ENCODE results near the gene RNASE1. TPM values are rescaled to one million over a fixed set of nuclear protein-coding genes. Genes with fewer than 3 reads are reported as not detected.

The RNASE1 gene
- total RNA-seq: 1 to 10 TPM; 4.9 to 5.3 TPM
- not detected for polyA plus RNA-seq

GRCh38 chr14:20802341-20803084, at the start of gene RNASE1:
Gene RNASE1, minus strand, starts transcription at chr14:20802844. Its CDS starts 776 bp downstream, at chr14:20802068.
- peaks cover 8 to 21% of the 10 kb centered on the region in 2 donors for H3K27me3 Mint-ChIP-seq
- Histone ChIP-seq H3K27ac (ENCODE audit: low read depth, low read length) (no peak within 1 kb of the TSS), H3K4me3 (ENCODE audit: low read length in 2 of 2) (no peak within 1 kb of the TSS), H3K36me3 (ENCODE audit: insufficient read depth, low read length) (no peaks in the 10 kb centered on the region), H3K4me1 (ENCODE audit: insufficient read depth, low read length) (no peaks in the 10 kb centered on the region), H3K27me3 (ENCODE audit: insufficient read depth, low read length) (no peaks in the 10 kb centered on the region), H3K9me3 (ENCODE audit: control insufficient read depth in 1 of 2, low read length in 2 of 2) (no peaks in the 10 kb centered on the region)
- DNase-seq: no peak
- H3K27ac Mint-ChIP-seq: peak within 1 kb of the TSS in 1 of 7 donors; percentile 34
- H3K4me1 Mint-ChIP-seq: peaks cover 0 to 5% (median 3%) of the 10 kb centered on the region in 4 donors
- H3K36me3 Mint-ChIP-seq: no peaks in the 10 kb centered on the region
- peak within 1 kb of the TSS in 1 of 8 donors; percentile 49 for H3K4me3 Mint-ChIP-seq
- ChIA-PET CTCF (ENCODE audit: partially characterized antibody) (no interaction called here), POLR2A (ENCODE audit: partially characterized antibody) (no interaction called here)
- intact Hi-C loops (cut with micrococcal nuclease): no loop called here
- no peaks in the 10 kb centered on the region for H3K9me3 Mint-ChIP-seq

GRCh38 chr14:20848955-20849570, 46.4 kb upstream of the RNASE1 start:
- Mint-ChIP-seq H3K36me3 (no peaks in the 10 kb centered on the region), H3K9me3 (no peaks in the 10 kb centered on the region), H3K4me3 (no peak overlapping the region), H3K4me1 (no peaks in the 10 kb centered on the region), H3K27ac (no peak overlapping the region), H3K27me3 (peaks cover 3 to 5% of the 10 kb centered on the region in 2 donors)
- no peaks in the 10 kb centered on the region for H3K27me3 ChIP-seq (ENCODE audit: insufficient read depth, low read length)
- ChIA-PET CTCF (ENCODE audit: partially characterized antibody) (interaction anchor here (0.8 to 3.1 kb wide), 2 partner anchors 9 to 18 kb away, joined by 3 to 16 read pairs; no protein-coding TSS in a partner anchor), POLR2A (ENCODE audit: partially characterized antibody) (no interaction called here)
- H3K4me3 ChIP-seq (ENCODE audit: low read length in 2 of 2): no peak overlapping the region
- intact Hi-C loops (cut with micrococcal nuclease): no loop called here
- no peaks in the 10 kb centered on the region for H3K9me3 ChIP-seq (ENCODE audit: control insufficient read depth in 1 of 2, low read length in 2 of 2)
- H3K27ac ChIP-seq (ENCODE audit: low read depth, low read length): no peak overlapping the region
- no peaks in the 10 kb centered on the region for H3K36me3 ChIP-seq (ENCODE audit: insufficient read depth, low read length)
- DNase-seq: no peak
- no peaks in the 10 kb centered on the region for H3K4me1 ChIP-seq (ENCODE audit: insufficient read depth, low read length)

GRCh38 chr14:20848316-20848954, 45.8 kb upstream of the RNASE1 start:
- no peak overlapping the region for H3K27ac Mint-ChIP-seq
- ChIA-PET POLR2A (ENCODE audit: partially characterized antibody) (no interaction called here), CTCF (ENCODE audit: partially characterized antibody) (interaction anchor here (3.1 kb wide), 1 partner anchor 9 kb away, joined by 16 read pairs; no protein-coding TSS in a partner anchor)
- intact Hi-C loops (cut with micrococcal nuclease): no loop called here
- no peak for DNase-seq
- Histone ChIP-seq H3K9me3 (ENCODE audit: control insufficient read depth in 1 of 2, low read length in 2 of 2) (no peaks in the 10 kb centered on the region), H3K27me3 (ENCODE audit: insufficient read depth, low read length) (no peaks in the 10 kb centered on the region), H3K27ac (ENCODE audit: low read depth, low read length) (no peak overlapping the region), H3K36me3 (ENCODE audit: insufficient read depth, low read length) (no peaks in the 10 kb centered on the region), H3K4me3 (ENCODE audit: low read length in 2 of 2) (no peak overlapping the region), H3K4me1 (ENCODE audit: insufficient read depth, low read length) (no peaks in the 10 kb centered on the region)
- H3K27me3 Mint-ChIP-seq: peaks cover 3 to 5% of the 10 kb centered on the region in 2 donors
- no peaks in the 10 kb centered on the region for H3K4me1 Mint-ChIP-seq
- no peak overlapping the region for H3K4me3 Mint-ChIP-seq
- no peaks in the 10 kb centered on the region for H3K9me3 Mint-ChIP-seq
- H3K36me3 Mint-ChIP-seq: no peaks in the 10 kb centered on the region

GRCh38 chr14:20846560-20846959, 43.9 kb upstream of the RNASE1 start:
- Histone ChIP-seq H3K4me1 (ENCODE audit: insufficient read depth, low read length) (no peaks in the 10 kb centered on the region), H3K4me3 (ENCODE audit: low read length in 2 of 2) (no peak overlapping the region), H3K27me3 (ENCODE audit: insufficient read depth, low read length) (no peaks in the 10 kb centered on the region), H3K9me3 (ENCODE audit: control insufficient read depth in 1 of 2, low read length in 2 of 2) (no peaks in the 10 kb centered on the region), H3K27ac (ENCODE audit: low read depth, low read length) (no peak overlapping the region), H3K36me3 (ENCODE audit: insufficient read depth, low read length) (no peaks in the 10 kb centered on the region)
- H3K27me3 Mint-ChIP-seq: peaks cover 4 to 5% of the 10 kb centered on the region in 2 donors
- DNase-seq: no peak
- no peak overlapping the region for H3K27ac Mint-ChIP-seq
- H3K4me3 Mint-ChIP-seq: no peak overlapping the region
- intact Hi-C loops (cut with micrococcal nuclease): no loop called here
- CTCF ChIA-PET (ENCODE audit: partially characterized antibody): interaction anchor here (1.0 to 1.7 kb wide), 2 partner anchors 11 to 12 kb away, joined by 3 to 4 read pairs; no protein-coding TSS in a partner anchor
- POLR2A ChIA-PET (ENCODE audit: partially characterized antibody): no interaction called here
- H3K36me3 Mint-ChIP-seq: no peaks in the 10 kb centered on the region
- no peaks in the 10 kb centered on the region for H3K9me3 Mint-ChIP-seq
- no peaks in the 10 kb centered on the region for H3K4me1 Mint-ChIP-seq

- no peaks in the 10 kb centered on the region for H3K36me3 ChIP-seq (ENCODE audit: insufficient read depth, low read length)
- H3K4me1 Mint-ChIP-seq: no peaks in the 10 kb centered on the region
- H3K27ac ChIP-seq (ENCODE audit: low read depth, low read length): no peak overlapping the region
- no peak overlapping the region for H3K4me3 ChIP-seq (ENCODE audit: low read length in 2 of 2)
- no peaks in the 10 kb centered on the region for H3K9me3 ChIP-seq (ENCODE audit: control insufficient read depth in 1 of 2, low read length in 2 of 2)
- ChIA-PET CTCF (ENCODE audit: partially characterized antibody) (no interaction called here), POLR2A (ENCODE audit: partially characterized antibody) (no interaction called here)
- intact Hi-C loops (cut with micrococcal nuclease): no loop called here
- no peak overlapping the region for H3K27ac Mint-ChIP-seq
- no peak overlapping the region for H3K4me3 Mint-ChIP-seq
- H3K27me3 Mint-ChIP-seq: peaks cover 2 to 10% of the 10 kb centered on the region in 2 donors
- no peaks in the 10 kb centered on the region for H3K4me1 ChIP-seq (ENCODE audit: insufficient read depth, low read length)
- H3K9me3 Mint-ChIP-seq: no peaks in the 10 kb centered on the region
- no peaks in the 10 kb centered on the region for H3K27me3 ChIP-seq (ENCODE audit: insufficient read depth, low read length)
- no peak for DNase-seq
- no peaks in the 10 kb centered on the region for H3K36me3 Mint-ChIP-seq
These were observed 38.5 kb upstream of the RNASE1 start for GRCh38 chr14:20841096-20841495.

- H3K27me3 Mint-ChIP-seq: peaks cover 2 to 10% of the 10 kb centered on the region in 2 donors
- H3K4me1 Mint-ChIP-seq: no peaks in the 10 kb centered on the region
- H3K27ac Mint-ChIP-seq: no peak overlapping the region
- no peaks in the 10 kb centered on the region for H3K9me3 Mint-ChIP-seq
- H3K27ac ChIP-seq (ENCODE audit: low read depth, low read length): no peak overlapping the region
- no peaks in the 10 kb centered on the region for H3K36me3 Mint-ChIP-seq
- no peak for DNase-seq
- H3K4me1 ChIP-seq (ENCODE audit: insufficient read depth, low read length): no peaks in the 10 kb centered on the region
- ChIA-PET POLR2A (ENCODE audit: partially characterized antibody) (no interaction called here), CTCF (ENCODE audit: partially characterized antibody) (no interaction called here)
- no peak overlapping the region for H3K4me3 Mint-ChIP-seq
- H3K36me3 ChIP-seq (ENCODE audit: insufficient read depth, low read length): no peaks in the 10 kb centered on the region
- H3K4me3 ChIP-seq (ENCODE audit: low read length in 2 of 2): no peak overlapping the region
- intact Hi-C loops (cut with micrococcal nuclease): loop anchor here (5.0 kb wide), 1 partner anchor 56 kb away; the partner anchor contains the start of gene RNASE6
- H3K27me3 ChIP-seq (ENCODE audit: insufficient read depth, low read length): no peaks in the 10 kb centered on the region
- no peaks in the 10 kb centered on the region for H3K9me3 ChIP-seq (ENCODE audit: control insufficient read depth in 1 of 2, low read length in 2 of 2)
These were observed 35.2 kb upstream of the RNASE1 start for GRCh38 chr14:20837831-20838230.

GRCh38 chr14:20836668-20837338, 34.2 kb upstream of the RNASE1 start:
- Histone ChIP-seq H3K9me3 (ENCODE audit: control insufficient read depth in 1 of 2, low read length in 2 of 2) (no peaks in the 10 kb centered on the region), H3K27me3 (ENCODE audit: insufficient read depth, low read length) (no peaks in the 10 kb centered on the region), H3K27ac (ENCODE audit: low read depth, low read length) (no peak overlapping the region), H3K4me1 (ENCODE audit: insufficient read depth, low read length) (no peaks in the 10 kb centered on the region), H3K4me3 (ENCODE audit: low read length in 2 of 2) (no peak overlapping the region), H3K36me3 (ENCODE audit: insufficient read depth, low read length) (no peaks in the 10 kb centered on the region)
- POLR2A ChIA-PET (ENCODE audit: partially characterized antibody): no interaction called here
- peaks cover 2 to 8% of the 10 kb centered on the region in 2 donors for H3K27me3 Mint-ChIP-seq
- H3K4me3 Mint-ChIP-seq: no peak overlapping the region
- H3K36me3 Mint-ChIP-seq: no peaks in the 10 kb centered on the region
- CTCF ChIA-PET (ENCODE audit: partially characterized antibody): interaction anchor here (0.9 kb wide), 1 partner anchor 17 kb away, joined by 3 read pairs; no protein-coding TSS in a partner anchor
- intact Hi-C loops (cut with micrococcal nuclease): loop anchor here (5.0 kb wide), 1 partner anchor 55 kb away; the partner anchor contains the start of gene RNASE6
- H3K27ac Mint-ChIP-seq: no peak overlapping the region
- no peaks in the 10 kb centered on the region for H3K4me1 Mint-ChIP-seq
- no peak for DNase-seq
- H3K9me3 Mint-ChIP-seq: no peaks in the 10 kb centered on the region

Data from CD4-positive, alpha-beta memory T cell (primary cell).